ENCODE data around the gene PABPC1L2A.

GRCh38 chrX:73126240-73126639, 46.9 kb upstream of the PABPC1L2A start:
- TF ChIP-seq POLR2A (IDR thresholded peaks at IDR 0.05; ENCODE audit: low read length): no peak
- no peak for TF ChIP-seq CTCF (IDR thresholded peaks at IDR 0.05)
- no peak for TF ChIP-seq USF2 (IDR thresholded peaks at IDR 0.05)
- TF ChIP-seq POLR2AphosphoS2 (conservative IDR thresholded peaks at IDR 0.05; ENCODE audit: low read length): no peak
- no peak for TF ChIP-seq CEBPB (IDR thresholded peaks at IDR 0.05)
- TF ChIP-seq EP300 (IDR thresholded peaks at IDR 0.05): no peak
- no peak for TF ChIP-seq KDM1A (IDR thresholded peaks at IDR 0.05; ENCODE audit: low read depth)
- TF ChIP-seq ELK1 (IDR thresholded peaks at IDR 0.05; ENCODE audit: low read depth, low read length): no peak
- TF ChIP-seq, protein P1, sequence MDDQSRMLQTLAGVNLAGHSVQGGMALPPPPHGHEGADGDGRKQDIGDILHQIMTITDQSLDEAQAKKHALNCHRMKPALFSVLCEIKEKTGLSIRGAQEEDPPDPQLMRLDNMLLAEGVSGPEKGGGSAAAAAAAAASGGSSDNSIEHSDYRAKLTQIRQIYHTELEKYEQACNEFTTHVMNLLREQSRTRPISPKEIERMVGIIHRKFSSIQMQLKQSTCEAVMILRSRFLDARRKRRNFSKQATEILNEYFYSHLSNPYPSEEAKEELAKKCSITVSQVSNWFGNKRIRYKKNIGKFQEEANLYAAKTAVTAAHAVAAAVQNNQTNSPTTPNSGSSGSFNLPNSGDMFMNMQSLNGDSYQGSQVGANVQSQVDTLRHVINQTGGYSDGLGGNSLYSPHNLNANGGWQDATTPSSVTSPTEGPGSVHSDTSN (IDR thresholded peaks at IDR 0.05): no peak
- TF ChIP-seq SMC3 (IDR thresholded peaks at IDR 0.05): no peak
- TF ChIP-seq BHLHE40 (IDR thresholded peaks at IDR 0.05; ENCODE audit: low read depth, low read length): no peak

All from A549 (cell line).